ENCODE results near the gene GLMN.

DNA sequence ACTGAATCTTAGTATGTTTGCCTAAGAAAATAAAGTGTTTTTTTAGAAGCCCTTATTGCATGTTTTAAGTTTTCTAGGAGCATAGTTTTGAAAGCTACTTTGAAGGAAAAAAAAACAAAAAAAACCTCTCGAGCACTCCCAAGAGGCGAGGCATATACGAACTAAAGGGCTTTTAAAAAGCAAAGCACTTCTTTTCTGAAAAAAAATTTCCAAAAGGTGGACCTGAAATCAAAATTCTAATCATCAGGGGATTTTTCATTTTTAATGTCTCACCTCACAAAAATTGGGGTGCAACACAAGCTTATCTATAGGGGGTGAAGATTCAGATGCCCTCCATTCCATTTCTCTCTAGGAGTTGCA, 594 bp downstream of the GLMN start:
- no peak for TF ChIP-seq RFX5 (IDR thresholded peaks at IDR 0.05)
- no peak for TF ChIP-seq CEBPB (IDR thresholded peaks at IDR 0.05)
- TF ChIP-seq KDM5A (IDR thresholded peaks at IDR 0.05): no peak
- no peak for TF ChIP-seq MAFK (IDR thresholded peaks at IDR 0.05; ENCODE audit: partially characterized antibody)
- TF ChIP-seq, protein P1, sequence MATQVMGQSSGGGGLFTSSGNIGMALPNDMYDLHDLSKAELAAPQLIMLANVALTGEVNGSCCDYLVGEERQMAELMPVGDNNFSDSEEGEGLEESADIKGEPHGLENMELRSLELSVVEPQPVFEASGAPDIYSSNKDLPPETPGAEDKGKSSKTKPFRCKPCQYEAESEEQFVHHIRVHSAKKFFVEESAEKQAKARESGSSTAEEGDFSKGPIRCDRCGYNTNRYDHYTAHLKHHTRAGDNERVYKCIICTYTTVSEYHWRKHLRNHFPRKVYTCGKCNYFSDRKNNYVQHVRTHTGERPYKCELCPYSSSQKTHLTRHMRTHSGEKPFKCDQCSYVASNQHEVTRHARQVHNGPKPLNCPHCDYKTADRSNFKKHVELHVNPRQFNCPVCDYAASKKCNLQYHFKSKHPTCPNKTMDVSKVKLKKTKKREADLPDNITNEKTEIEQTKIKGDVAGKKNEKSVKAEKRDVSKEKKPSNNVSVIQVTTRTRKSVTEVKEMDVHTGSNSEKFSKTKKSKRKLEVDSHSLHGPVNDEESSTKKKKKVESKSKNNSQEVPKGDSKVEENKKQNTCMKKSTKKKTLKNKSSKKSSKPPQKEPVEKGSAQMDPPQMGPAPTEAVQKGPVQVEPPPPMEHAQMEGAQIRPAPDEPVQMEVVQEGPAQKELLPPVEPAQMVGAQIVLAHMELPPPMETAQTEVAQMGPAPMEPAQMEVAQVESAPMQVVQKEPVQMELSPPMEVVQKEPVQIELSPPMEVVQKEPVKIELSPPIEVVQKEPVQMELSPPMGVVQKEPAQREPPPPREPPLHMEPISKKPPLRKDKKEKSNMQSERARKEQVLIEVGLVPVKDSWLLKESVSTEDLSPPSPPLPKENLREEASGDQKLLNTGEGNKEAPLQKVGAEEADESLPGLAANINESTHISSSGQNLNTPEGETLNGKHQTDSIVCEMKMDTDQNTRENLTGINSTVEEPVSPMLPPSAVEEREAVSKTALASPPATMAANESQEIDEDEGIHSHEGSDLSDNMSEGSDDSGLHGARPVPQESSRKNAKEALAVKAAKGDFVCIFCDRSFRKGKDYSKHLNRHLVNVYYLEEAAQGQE (IDR thresholded peaks at IDR 0.05): no peak
- TF ChIP-seq ZFP36 (IDR thresholded peaks at IDR 0.05; ENCODE audit: borderline replicate concordance, partially characterized antibody): no peak

All from A549 (cell line).